ENCODE data around the gene ARSK. TPM values are rescaled to one million over a fixed set of nuclear protein-coding genes. Genes with fewer than 3 reads are reported as not detected.

The ARSK gene
- total RNA-seq, 2 donors from 2014 or later, result 6.0 to 8.7 TPM

DNA sequence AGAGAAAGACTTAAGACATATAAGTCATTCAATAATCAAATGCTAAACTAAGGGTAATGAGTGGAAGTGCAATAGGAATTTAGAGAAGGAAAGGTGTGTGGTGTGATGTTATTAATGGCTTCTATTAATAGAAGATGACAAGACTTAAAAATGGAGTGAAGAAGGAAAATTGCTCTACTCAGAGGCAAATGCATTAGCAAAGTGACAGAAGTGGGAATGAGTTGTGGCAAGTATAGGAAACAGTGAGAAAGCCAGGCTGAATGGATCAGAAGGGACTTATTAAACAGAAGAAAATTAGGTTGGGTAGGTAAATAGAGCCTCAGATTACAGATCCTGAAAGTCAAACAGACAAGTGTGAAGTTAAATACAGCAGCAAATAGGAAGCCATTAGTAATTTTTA, 5.9 kb upstream of the ARSK start:
- no peak for DNase-seq (ENCODE audit: low spot score in 2 of 2)
- H3K36me3 Mint-ChIP-seq, result peaks cover 0 to 10% of the 10 kb centered on the region in 2 donors
- H3K9me3 Mint-ChIP-seq, result no peaks in the 10 kb centered on the region
- H3K27ac Mint-ChIP-seq, result no peak overlapping the region
- ATAC-seq, result no peak

DNA sequence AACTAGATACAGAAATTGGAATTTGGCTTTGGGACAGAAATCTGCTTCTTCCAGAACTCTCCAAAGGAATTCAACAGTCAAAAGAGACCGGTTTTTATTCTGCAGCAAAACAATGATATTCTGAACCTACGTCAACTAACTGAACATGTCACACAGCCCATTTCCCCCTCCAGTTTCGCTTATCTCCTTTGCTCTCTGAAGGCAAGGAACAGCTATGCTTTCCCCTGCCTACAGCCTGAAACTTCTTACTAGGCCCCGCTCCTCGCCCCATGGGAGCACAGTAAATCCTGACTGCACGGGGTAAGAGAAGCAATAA, 612 bp upstream of the ARSK start:
- Mint-ChIP-seq H3K36me3 (peaks cover 6 to 10% of the 10 kb centered on the region in 2 donors), H3K27ac (peak overlapping the region; percentile 84 to 98), H3K9me3 (no peaks in the 10 kb centered on the region)
- DNase-seq (ENCODE audit: low spot score in 2 of 2), result no peak
- ATAC-seq, result peak; percentile 51 to 59

DNA sequence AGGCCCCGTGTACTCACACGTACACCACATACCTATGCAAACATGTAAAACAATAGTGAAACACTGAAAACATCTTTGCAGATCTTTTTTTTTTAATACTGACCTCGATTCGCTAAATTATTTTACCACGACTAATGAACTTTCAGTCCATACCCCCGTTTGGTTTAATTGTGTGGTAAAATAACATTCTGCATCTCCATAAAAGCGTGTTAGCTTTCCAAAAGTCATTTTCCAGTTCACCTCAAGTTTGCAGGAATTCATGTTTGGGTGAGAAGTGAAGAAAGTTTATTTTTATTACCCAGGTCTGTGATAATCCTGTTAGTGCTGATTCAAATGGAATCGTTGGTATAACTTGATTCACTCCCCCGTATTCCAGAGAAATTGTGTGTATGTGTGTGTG, 652 bp downstream of the ARSK start:
- Mint-ChIP-seq H3K27ac (peak overlapping the region; percentile 84 to 98), H3K36me3 (peaks cover 6 to 10% of the 10 kb centered on the region in 2 donors), H3K9me3 (no peaks in the 10 kb centered on the region)
- no peak for ATAC-seq
- no peak for DNase-seq (ENCODE audit: low spot score in 2 of 2)

DNA sequence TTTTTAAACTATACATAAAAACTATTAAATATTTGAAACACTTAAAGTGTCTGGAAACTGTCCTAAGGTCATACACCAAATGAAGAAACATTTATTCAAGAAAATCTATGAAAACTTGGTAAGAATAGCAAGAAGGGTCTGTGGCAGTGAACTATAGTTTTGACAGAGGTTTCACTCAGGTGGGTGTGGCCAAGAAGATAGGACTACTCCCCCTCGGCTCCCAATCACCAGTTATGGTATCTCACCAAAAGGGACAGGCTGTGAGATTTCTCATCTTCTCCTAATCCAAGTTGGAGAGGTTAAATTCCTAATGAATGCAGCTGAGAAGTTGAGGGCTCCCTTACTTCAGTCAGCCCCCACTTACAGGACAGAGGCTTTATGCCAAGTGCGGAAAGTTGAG, 2.9 kb downstream of the ARSK start:
- Mint-ChIP-seq H3K36me3 (peaks cover 3 to 6% of the 10 kb centered on the region in 2 donors), H3K9me3 (no peaks in the 10 kb centered on the region), H3K27ac (no peak overlapping the region)
- no peak for ATAC-seq
- DNase-seq (ENCODE audit: low spot score in 2 of 2), result no peak

DNA sequence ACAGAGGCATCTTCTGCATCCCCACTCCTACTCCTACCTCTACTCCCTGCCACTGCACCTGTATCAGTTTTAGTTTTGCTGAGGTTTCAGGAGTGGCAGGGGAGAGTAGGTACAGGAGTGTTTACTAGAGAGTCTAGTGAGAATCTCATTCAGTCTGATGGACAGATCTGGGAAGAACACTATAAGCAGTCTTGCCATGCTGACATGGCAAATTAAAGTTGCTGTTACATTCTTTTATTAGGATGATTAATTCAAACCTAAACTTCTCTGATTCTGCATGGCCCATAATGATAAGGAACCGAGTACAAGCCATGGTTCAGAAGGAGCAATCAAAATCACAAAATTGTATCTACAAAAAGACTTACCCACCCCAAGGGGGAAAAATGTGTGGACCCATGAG, 7.4 kb downstream of the ARSK start:
- Mint-ChIP-seq H3K9me3 (no peaks in the 10 kb centered on the region), H3K27ac (no peak overlapping the region), H3K36me3 (no peaks in the 10 kb centered on the region)
- ATAC-seq (no peak), DNase-seq (ENCODE audit: low spot score in 2 of 2) (no peak)

DNA sequence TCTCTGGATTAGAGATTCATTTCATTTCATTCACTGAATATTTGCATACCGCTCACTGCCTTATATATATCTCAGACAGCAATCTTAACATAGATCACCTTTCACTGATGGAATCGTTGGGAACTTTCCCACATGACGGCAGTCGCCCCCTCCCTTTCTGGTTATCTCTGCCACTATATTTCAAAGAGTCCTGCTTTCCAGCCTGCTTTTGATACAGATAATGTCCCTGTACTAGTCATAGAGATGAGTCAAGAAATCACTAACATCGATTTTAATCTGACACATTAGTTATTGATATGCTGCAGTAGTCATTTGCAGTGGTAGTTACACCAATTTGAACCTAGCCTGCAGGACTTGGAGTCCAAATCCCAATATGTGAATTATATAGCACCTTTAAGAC, 8.5 kb downstream of the ARSK start:
- no peaks in the 10 kb centered on the region for H3K36me3 Mint-ChIP-seq
- no peak overlapping the region for H3K27ac Mint-ChIP-seq
- no peak for ATAC-seq
- no peaks in the 10 kb centered on the region for H3K9me3 Mint-ChIP-seq
- no peak for DNase-seq (ENCODE audit: low spot score in 2 of 2)

DNA sequence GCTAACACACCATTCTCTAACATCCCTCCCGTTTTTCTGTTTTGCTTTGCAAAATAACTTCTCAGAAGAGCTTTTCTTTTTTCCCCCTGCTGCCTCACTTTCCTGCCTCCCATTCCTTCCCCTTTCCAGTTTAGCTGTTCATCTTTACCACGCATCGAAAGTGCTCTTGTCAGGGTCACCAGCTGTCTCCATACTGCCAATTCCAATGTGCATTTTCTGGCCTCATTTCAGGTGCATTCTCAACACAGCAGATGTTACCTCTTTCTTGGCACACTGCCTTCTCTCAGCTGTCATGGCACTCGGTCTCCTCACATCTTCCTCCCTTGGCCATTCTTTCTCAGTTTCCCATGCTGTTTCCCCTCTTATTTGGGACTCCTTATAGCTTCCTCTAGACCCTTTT, 9.5 kb downstream of the ARSK start:
- ATAC-seq (no peak), DNase-seq (ENCODE audit: low spot score in 2 of 2) (no peak)
- no peak overlapping the region for H3K27ac Mint-ChIP-seq
- H3K9me3 Mint-ChIP-seq, result no peaks in the 10 kb centered on the region
- no peaks in the 10 kb centered on the region for H3K36me3 Mint-ChIP-seq

DNA sequence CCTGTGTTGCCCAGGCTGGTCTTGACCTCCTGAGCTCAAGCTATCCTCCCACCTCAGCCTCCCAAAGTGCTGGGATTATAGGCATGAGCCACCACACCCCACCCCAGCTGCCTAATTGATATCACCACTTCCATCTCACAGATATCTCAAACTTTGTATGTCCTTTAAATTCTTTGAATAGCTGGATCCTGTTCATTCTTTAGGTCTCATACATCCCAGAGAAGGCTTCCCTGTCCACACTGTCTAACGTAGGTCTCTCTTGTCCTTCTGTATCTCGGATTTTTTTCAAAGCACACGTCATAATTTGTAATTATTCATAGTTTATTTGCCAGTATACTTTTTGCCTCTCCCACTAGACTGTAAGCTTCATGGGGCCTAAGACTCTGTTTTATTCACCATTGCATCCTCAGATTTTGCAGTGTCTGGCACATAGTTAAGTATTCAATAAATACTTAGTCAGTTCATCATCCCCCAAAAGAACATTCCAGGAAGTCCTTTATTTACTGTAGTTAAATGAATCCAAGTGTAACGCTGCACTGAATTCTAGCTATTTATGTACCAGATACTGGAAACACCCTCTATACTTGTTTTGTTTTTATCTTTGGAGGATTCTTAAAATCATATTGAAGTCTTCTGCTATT, 10.5 kb downstream of the ARSK start:
- no peak overlapping the region for H3K27ac Mint-ChIP-seq
- DNase-seq (ENCODE audit: low spot score in 2 of 2), result no peak
- no peak for ATAC-seq
- H3K9me3 Mint-ChIP-seq, result no peaks in the 10 kb centered on the region
- no peaks in the 10 kb centered on the region for H3K36me3 Mint-ChIP-seq

DNA sequence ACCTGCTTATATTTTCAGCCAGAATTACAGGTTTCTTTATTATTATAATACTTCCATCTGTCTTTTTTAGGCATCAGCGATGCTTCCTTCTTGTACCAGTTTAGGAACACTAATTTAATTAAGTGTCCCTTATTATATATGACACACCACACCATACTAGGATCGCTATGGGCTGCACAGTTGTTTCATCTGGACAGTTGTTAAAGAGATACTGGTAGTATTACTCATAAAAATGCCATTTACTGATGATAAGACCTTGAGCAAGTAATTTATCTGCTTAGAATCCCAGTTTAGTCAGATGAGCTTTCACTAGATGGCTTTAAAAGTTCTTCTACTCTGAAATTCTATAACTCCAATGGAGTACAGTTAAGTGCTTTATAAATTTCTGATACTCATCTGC, 17.1 kb downstream of the ARSK start:
- no peak for DNase-seq (ENCODE audit: low spot score in 2 of 2)
- Mint-ChIP-seq H3K9me3 (no peaks in the 10 kb centered on the region), H3K36me3 (peaks cover 9 to 11% of the 10 kb centered on the region in 2 donors), H3K27ac (no peak overlapping the region)
- no peak for ATAC-seq

DNA sequence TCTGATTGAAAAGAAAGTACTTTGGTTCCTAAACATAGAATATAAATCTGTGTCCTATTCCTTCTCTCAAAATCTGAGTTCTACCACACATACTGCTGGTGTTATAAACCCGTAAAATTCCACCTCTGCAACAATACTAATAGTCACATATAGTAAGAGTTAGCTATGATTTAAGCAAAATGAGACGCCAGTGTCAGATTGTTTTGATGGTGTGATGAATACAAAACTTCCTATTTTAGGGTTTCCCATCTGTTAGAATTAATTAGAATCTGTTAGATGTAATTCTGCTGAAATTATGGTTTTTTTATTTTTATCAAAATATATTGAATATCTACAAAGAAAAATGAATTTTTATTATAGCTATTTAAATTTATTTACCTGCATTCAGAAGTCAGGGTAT, 26.7 kb downstream of the ARSK start:
- Mint-ChIP-seq H3K9me3 (peaks cover 0 to 3% of the 10 kb centered on the region in 2 donors), H3K36me3 (no peaks in the 10 kb centered on the region), H3K27ac (no peak overlapping the region)
- ATAC-seq, result no peak
- no peak for DNase-seq (ENCODE audit: low spot score in 2 of 2)

DNA sequence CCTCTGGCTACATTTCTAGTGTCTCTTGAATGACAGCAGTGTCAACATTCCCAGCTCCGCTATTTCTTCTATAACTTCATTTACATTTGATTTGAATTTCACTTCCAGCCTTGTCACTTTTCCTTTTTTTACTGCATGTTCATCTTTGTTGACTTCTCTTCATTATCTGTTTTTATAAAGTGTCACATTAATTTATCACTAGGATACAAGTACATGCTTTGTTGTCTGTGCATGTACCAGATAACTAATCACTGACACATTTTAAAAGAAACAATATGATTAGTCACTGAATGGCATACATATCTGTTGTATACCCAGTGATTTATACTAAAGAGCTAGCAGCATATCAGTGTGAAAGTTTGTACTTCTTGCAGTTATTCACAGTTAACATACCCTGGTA, 29.1 kb downstream of the ARSK start:
- Mint-ChIP-seq H3K27ac (no peak overlapping the region), H3K9me3 (peaks cover 0 to 3% of the 10 kb centered on the region in 2 donors), H3K36me3 (no peaks in the 10 kb centered on the region)
- no peak for DNase-seq (ENCODE audit: low spot score in 2 of 2)
- no peak for ATAC-seq

DNA sequence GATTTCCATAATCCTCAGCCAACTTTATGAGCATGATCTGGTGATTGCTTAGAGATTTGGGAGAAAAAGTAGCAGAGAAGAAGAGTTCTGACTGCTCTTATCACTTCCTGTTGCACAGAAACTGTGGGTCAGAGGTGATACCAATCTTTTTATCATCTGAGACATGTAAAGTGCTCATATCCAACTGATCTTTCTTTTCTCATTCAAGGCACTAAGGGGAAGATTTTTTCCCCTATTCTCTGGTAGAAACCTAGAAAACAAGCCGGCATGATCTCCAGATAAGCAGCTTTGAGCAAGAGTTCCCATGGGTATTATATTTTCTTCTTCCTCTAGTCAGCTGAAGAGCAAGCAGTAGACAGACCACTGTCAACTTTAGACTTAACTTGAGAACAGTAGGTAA, 36.0 kb downstream of the ARSK start:
- peak overlapping the region; percentile 1 to 86 for H3K27ac Mint-ChIP-seq
- DNase-seq (ENCODE audit: low spot score in 2 of 2) (no peak), ATAC-seq (peak; percentile 15 to 47)
- H3K36me3 Mint-ChIP-seq, result no peaks in the 10 kb centered on the region
- no peaks in the 10 kb centered on the region for H3K9me3 Mint-ChIP-seq

DNA sequence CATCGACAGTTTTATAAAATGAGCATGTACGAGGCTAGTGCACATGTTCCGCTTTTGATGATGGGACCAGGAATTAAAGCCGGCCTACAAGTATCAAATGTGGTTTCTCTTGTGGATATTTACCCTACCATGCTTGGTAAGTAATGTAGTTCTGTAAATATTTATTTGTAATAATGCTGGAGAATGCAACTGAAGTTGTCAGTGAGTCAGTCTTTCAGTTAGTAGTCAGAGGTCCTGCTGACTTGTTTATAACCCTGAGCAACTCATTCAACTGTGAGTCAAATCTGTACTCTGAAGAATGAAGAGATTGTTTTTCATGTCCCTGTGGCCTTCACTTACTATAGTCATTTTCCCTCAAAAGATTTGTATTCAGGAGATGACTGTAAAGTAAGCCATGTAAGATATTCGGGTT, 36.6 kb downstream of the ARSK start:
- DNase-seq (ENCODE audit: low spot score in 2 of 2) (peak in 1 of 2 donors; percentile 10), ATAC-seq (peak; percentile 95 to 98)
- Mint-ChIP-seq H3K27ac (peak overlapping the region; percentile 1 to 86), H3K36me3 (no peaks in the 10 kb centered on the region), H3K9me3 (no peaks in the 10 kb centered on the region)

DNA sequence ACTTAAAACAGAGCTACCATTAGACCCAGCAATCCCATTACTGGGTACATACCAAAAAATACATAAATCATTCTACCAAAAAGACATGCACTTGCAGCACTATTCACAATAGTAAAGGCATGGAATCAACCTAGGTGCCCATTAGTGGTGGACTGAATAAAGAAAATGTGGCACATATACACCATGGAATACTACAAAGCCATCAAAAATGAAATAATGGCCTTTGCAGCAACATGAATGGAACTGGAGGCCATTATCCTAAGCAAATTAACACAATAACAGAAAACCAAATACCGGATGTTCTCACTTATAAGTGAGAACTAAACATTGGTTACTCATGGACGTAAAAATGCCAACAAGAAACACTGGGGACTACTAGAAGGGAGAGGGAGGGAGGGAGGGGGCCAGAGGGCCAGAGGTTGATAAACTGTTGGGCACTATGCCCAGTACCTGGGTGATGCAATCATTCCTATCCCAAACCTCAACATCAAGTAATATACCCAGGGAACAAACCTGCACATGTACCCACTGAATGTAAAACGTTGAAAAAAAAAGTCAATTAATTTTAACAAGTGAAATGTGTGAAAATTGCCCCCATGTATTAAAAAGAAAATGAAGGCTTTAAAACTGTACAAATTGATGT, 40.5 kb downstream of the ARSK start:
- Mint-ChIP-seq H3K36me3 (no peaks in the 10 kb centered on the region), H3K9me3 (no peaks in the 10 kb centered on the region), H3K27ac (no peak overlapping the region)
- DNase-seq (ENCODE audit: low spot score in 2 of 2) (no peak), ATAC-seq (no peak)

DNA sequence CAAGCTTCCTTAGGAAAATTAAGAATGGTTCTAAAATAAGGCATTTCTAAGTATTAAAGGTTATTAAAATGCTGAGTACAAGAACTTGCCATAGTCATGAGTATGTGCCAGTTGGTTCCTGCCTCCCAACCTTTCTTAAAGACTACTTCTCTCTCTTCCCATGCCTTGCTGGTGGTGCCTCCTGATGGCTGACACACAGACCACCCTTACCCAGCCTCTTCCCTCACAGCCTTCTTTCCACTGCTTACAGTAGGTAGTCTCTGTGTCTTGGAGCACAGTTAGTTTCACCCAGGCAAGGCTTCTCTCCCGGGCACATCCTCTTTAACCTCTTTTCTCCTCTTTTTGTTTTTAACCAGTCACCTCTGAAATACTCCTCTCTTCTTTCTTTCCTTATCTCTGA, 44.4 kb downstream of the ARSK start:
- Mint-ChIP-seq H3K9me3 (no peaks in the 10 kb centered on the region), H3K27ac (no peak overlapping the region), H3K36me3 (no peaks in the 10 kb centered on the region)
- DNase-seq (ENCODE audit: low spot score in 2 of 2), result no peak
- ATAC-seq, result no peak

DNA sequence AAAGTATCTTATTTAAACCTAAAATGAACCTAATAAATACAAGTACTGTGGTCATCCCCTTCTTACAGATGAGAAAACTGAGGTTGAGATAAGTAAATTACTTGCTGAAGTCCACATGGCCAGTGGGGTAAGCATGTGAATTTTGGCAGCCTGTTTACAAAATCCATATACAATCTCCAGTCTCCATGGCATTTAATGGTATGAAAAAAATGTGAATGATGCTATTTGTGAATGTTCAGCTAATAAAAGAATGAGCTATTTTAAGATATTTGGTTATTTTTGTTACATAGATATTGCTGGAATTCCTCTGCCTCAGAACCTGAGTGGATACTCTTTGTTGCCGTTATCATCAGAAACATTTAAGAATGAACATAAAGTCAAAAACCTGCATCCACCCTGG, 45.7 kb downstream of the ARSK start:
- H3K9me3 Mint-ChIP-seq, result no peaks in the 10 kb centered on the region
- no peak overlapping the region for H3K27ac Mint-ChIP-seq
- no peaks in the 10 kb centered on the region for H3K36me3 Mint-ChIP-seq
- no peak for DNase-seq (ENCODE audit: low spot score in 2 of 2)
- no peak for ATAC-seq

DNA sequence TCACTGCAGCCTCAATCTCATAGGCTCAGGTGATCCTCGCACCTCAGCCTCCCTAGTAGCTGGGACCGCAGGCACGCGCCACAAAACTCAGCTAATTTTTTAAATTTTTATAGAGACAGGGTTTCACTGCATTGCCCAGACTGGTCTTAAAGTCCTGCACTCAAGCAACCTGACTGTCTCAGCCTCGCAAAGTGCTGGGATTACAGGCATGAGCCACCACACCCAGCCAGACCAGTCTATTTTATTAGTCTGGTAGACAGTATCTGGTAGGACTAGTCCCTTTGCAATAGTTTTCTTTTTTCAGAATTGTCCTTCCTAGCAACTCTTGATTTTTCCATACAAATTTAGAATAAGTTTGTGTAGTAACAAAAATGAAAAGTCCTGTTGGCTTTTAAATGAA, 50.9 kb downstream of the ARSK start:
- H3K36me3 Mint-ChIP-seq, result no peaks in the 10 kb centered on the region
- H3K9me3 Mint-ChIP-seq, result peaks cover 0 to 6% of the 10 kb centered on the region in 2 donors
- ATAC-seq, result no peak
- no peak for DNase-seq (ENCODE audit: low spot score in 2 of 2)
- no peak overlapping the region for H3K27ac Mint-ChIP-seq

DNA sequence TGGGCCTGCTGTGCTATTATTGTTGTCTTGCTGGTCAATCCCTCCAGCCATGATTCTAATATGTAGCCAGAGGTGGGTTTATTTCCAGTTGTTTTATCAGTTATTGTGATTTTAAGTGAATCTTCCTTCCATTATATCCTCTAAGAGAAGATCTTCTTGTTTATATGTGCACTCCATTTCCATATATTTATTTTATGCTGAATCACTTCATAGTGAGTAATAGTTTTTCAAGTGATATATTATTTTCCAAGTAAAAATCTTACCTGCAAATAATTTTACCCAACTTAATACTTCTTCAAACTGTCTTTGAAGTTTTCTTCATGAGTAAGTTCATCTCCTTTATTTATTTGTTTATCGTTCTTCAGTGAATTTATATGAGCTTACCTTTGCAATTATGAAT, 51.5 kb downstream of the ARSK start:
- ATAC-seq (no peak), DNase-seq (ENCODE audit: low spot score in 2 of 2) (no peak)
- no peak overlapping the region for H3K27ac Mint-ChIP-seq
- no peaks in the 10 kb centered on the region for H3K36me3 Mint-ChIP-seq
- peaks cover 0 to 6% of the 10 kb centered on the region in 2 donors for H3K9me3 Mint-ChIP-seq
